Measurements from ENCODE around the gene RAB26. TPM values are rescaled to one million over a fixed set of nuclear protein-coding genes. Genes with fewer than 3 reads are reported as not detected.
A peak's percentile ranks its signal among the peaks of the same experiment; 100 is the strongest.

The RAB26 gene
- total RNA-seq, 4 donors from 2014 or later, result 0.40 to 1.6 (median 0.89) TPM; not detected in 1

DNA sequence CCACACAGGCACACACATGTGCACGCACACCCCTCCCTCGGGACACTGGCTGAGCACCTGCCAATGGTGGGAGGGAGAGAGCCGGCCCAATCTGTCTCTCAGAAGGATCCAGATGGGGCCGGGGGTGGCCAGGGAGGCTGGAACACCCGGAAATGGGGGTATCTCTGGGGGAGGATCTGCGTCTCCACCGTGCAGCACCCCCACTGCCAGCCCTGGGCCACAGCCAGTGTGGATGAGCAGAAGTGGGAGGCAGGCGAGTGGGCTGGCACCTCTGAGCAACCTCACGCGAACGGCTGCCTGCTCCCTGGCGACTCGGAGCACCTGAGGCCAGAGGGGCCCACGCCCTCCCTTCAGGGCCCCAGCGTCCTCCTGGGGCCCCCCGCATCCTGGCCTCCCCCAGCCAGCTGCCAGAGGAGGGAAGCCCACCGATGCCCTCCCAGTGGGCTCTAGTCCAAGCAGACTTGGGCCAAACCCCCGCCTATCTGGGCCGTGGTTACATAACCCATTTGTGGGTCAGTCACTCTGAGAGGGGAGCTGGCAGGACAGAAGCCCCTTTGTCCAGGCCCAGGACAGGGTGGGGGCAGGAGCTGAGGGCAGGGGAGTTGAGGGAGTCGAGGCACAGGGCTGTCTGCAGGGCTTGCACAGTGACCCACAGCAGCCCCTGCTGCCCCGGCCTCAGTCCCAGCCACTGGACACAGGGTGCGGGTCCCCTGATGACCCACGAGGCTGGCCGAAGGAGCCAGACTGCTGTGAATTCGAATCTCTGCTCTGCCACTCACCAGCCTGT lies 42.4 kb downstream of the RAB26 start:
- no peaks in the 10 kb centered on the region for H3K36me3 ChIP-seq
- H3K4me3 ChIP-seq (replicated peaks in 1 of 3), result no peak overlapping the region
- H3K27ac ChIP-seq, result no peak overlapping the region
- TF ChIP-seq POLR2A (IDR thresholded peaks at IDR 0.05), result no peak
- TF ChIP-seq CTCF (IDR thresholded peaks at IDR 0.05), result no peak
- peaks cover 10% of the 10 kb centered on the region in 2 donors for H3K4me1 ChIP-seq
- intact Hi-C loops (cut with DNase I), result loop anchor here (10.0 kb wide), 1 partner anchor 234 kb away; the partner anchor contains the start of gene CCNF
- no peak for DNase-seq
- 81 to 86% methylated on average over 17 to 18 of the region's 25 CpGs for WGBS, 2 donors
- H3K27me3 ChIP-seq, result no peaks in the 10 kb centered on the region
- H3K9me3 ChIP-seq, result no peaks in the 10 kb centered on the region

GRCh38 chr16:2191446-2191706 lies 43.0 kb downstream of the RAB26 start:
- TF ChIP-seq POLR2A (IDR thresholded peaks at IDR 0.05), result no peak
- no peak for TF ChIP-seq CTCF (IDR thresholded peaks at IDR 0.05)
- intact Hi-C loops (cut with DNase I), result loop anchor here (10.0 kb wide), 1 partner anchor 233 kb away; the partner anchor contains the start of gene CCNF
- H3K9me3 ChIP-seq, result no peaks in the 10 kb centered on the region
- H3K36me3 ChIP-seq, result no peaks in the 10 kb centered on the region
- DNase-seq, result no peak
- 89 to 91% methylated on average over 8 to 9 of the region's 11 CpGs for WGBS, 2 donors
- peaks cover 10 to 13% of the 10 kb centered on the region in 2 donors for H3K4me1 ChIP-seq
- no peak overlapping the region for H3K27ac ChIP-seq
- H3K4me3 ChIP-seq (replicated peaks in 1 of 3), result no peak overlapping the region
- no peaks in the 10 kb centered on the region for H3K27me3 ChIP-seq

GRCh38 chr16:2194166-2194834 lies 45.9 kb downstream of the RAB26 start:
- Histone ChIP-seq H3K9me3 (no peaks in the 10 kb centered on the region), H3K27ac (no peak overlapping the region), H3K27me3 (no peaks in the 10 kb centered on the region), H3K36me3 (no peaks in the 10 kb centered on the region), H3K4me1 (peaks cover 10 to 13% of the 10 kb centered on the region in 2 donors), H3K4me3 (replicated peaks in 1 of 3) (no peak overlapping the region)
- DNase-seq, result no peak
- 68 to 73% methylated on average over 6 to 9 of the region's 16 CpGs for WGBS, 2 donors
- intact Hi-C loops (cut with DNase I), result loop anchor here (10.0 kb wide), 1 partner anchor 231 kb away; the partner anchor contains the start of gene CCNF
- no peak for TF ChIP-seq POLR2A (IDR thresholded peaks at IDR 0.05)
- no peak for TF ChIP-seq CTCF (IDR thresholded peaks at IDR 0.05)

DNA sequence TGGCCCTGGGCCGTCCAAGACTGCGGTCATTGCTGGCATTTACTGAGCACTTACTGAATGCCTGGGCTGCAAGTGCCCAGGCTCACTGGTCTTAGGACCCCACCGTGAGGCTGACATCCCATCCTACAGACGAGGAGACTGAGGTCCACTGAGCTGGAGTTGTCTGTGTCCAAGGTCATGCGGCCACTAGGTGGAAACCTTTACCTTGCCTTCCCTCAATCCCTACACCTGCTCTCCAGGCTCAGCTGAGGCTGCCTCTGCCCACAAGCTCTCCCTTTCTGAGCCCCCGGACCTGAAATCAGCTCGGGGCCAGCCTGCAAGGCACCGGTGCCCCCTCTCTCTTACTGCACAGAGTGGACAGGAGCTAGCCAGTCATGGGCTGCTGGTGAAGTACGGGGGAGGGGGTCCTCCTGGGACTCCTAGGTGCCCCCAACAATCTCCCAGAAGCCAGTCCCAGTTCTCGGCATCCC lies 46.5 kb downstream of the RAB26 start:
- H3K9me3 ChIP-seq, result no peaks in the 10 kb centered on the region
- H3K27me3 ChIP-seq, result no peaks in the 10 kb centered on the region
- 6 to 20% methylated on average over 2 to 6 of the region's 10 CpGs for WGBS, 2 donors
- H3K36me3 ChIP-seq, result no peaks in the 10 kb centered on the region
- no peak overlapping the region for H3K27ac ChIP-seq
- H3K4me1 ChIP-seq, result peaks cover 10 to 13% of the 10 kb centered on the region in 2 donors
- no peak for TF ChIP-seq POLR2A (IDR thresholded peaks at IDR 0.05)
- TF ChIP-seq CTCF (IDR thresholded peaks at IDR 0.05), result peak; percentile 34 to 80 (median 64)
- intact Hi-C loops (cut with DNase I), result loop anchor here (5.0 to 10.0 kb wide), 3 partner anchors 67 to 307 kb away; partner anchors contain the start of gene CCNF
- no peak overlapping the region for H3K4me3 ChIP-seq (replicated peaks in 1 of 3)
- DNase-seq, result peak; percentile 66 to 69

All from thyroid gland (tissue), 4 donors.